Cardiac fibroblast (primary cell): ENCODE data around the gene HERC4.

Experiments
- DNase-seq, 2 donors: peaks; one replicate each; pipeline versions ENCODE4 v3.0.0 to v3.0.0-alpha.2; 2010; ENCODE audit warnings: low read depth in 2 of 2
- H3K4me3 ChIP-seq, 2 donors: replicated peaks in 1 of 2; 1 replicate in 1 of 2; 2 replicates in 1 of 2; pipeline ENCODE4 v1.5.1; 2011; ENCODE audit warnings: low read depth in 2 of 2, low read length in 2 of 2, mild to moderate bottlenecking in 2 of 2, moderate library complexity in 1 of 2
- CTCF ChIP-seq: IDR thresholded peaks from one replicate; pipeline ENCODE4 v1.5.1; 2011; ENCODE audit warnings: low read depth, mild to moderate bottlenecking, low read length, inconsistent platforms

The HERC4 gene

GRCh38 chr10:67955614-67956013, 119.5 kb downstream of the HERC4 start:
- no peak overlapping the region for H3K4me3 ChIP-seq
- DNase-seq = no peak
- TF ChIP-seq CTCF = no peak

- DNase-seq = no peak
- no peak overlapping the region for H3K4me3 ChIP-seq
- no peak for TF ChIP-seq CTCF
These were observed 131.2 kb downstream of the HERC4 start for GRCh38 chr10:67943917-67944316.

GRCh38 chr10:67936416-67936815, 138.7 kb downstream of the HERC4 start:
- TF ChIP-seq CTCF = no peak
- no peak overlapping the region for H3K4me3 ChIP-seq
- DNase-seq = no peak

GRCh38 chr10:67935223-67935622, 139.9 kb downstream of the HERC4 start:
- DNase-seq = no peak
- no peak for TF ChIP-seq CTCF
- H3K4me3 ChIP-seq = no peak overlapping the region

GRCh38 chr10:67934336-67934735, 140.7 kb downstream of the HERC4 start:
- no peak for DNase-seq
- TF ChIP-seq CTCF = no peak
- no peak overlapping the region for H3K4me3 ChIP-seq

- TF ChIP-seq CTCF = no peak
- H3K4me3 ChIP-seq = no peak overlapping the region
- no peak for DNase-seq
These were observed 141.9 kb downstream of the HERC4 start for GRCh38 chr10:67933199-67933598.

- TF ChIP-seq CTCF = no peak
- no peak overlapping the region for H3K4me3 ChIP-seq
- DNase-seq = no peak
These were observed 148.1 kb downstream of the HERC4 start for GRCh38 chr10:67926951-67927350.
